BE2C (cell line): ENCODE measurements around the gene LRRC37B.
A peak's percentile ranks its signal among the peaks of the same experiment; 100 is the strongest.

Experiments
- DNase-seq: peaks from one replicate; pipeline ENCODE4 v3.0.0-alpha.2; 2020
- H3K27me3 ChIP-seq: fragments of 250-450 bp; sonication (Bioruptor Pico); 2 replicates; pipeline ENCODE4 v1.5.1; 2020; ENCODE audit warnings: mild to moderate bottlenecking
- H3K36me3 ChIP-seq: fragments of 250-450 bp; sonication (Bioruptor Pico); 2 replicates; pipeline ENCODE4 v1.5.1; 2020; ENCODE audit warnings: mild to moderate bottlenecking
- H3K4me1 ChIP-seq: fragments of 250-450 bp; sonication (Bioruptor Pico); 2 replicates; pipeline ENCODE4 v1.5.1; 2020
- H3K4me3 ChIP-seq: 2 replicates; pipeline ENCODE4 v1.5.1; 2011; ENCODE audit warnings: low read depth, low read length
- H3K9me3 ChIP-seq: fragments of 250-450 bp; sonication (Bioruptor Pico); 2 replicates; pipeline ENCODE4 v1.5.1; 2020
- TF ChIP-seq, protein P1 (sequence below): IDR thresholded peaks from 2 replicates; pipeline ENCODE4 v1.5.1; 2012; ENCODE audit warnings: mild to moderate bottlenecking, low read depth, low read length

Gene LRRC37B

DNA sequence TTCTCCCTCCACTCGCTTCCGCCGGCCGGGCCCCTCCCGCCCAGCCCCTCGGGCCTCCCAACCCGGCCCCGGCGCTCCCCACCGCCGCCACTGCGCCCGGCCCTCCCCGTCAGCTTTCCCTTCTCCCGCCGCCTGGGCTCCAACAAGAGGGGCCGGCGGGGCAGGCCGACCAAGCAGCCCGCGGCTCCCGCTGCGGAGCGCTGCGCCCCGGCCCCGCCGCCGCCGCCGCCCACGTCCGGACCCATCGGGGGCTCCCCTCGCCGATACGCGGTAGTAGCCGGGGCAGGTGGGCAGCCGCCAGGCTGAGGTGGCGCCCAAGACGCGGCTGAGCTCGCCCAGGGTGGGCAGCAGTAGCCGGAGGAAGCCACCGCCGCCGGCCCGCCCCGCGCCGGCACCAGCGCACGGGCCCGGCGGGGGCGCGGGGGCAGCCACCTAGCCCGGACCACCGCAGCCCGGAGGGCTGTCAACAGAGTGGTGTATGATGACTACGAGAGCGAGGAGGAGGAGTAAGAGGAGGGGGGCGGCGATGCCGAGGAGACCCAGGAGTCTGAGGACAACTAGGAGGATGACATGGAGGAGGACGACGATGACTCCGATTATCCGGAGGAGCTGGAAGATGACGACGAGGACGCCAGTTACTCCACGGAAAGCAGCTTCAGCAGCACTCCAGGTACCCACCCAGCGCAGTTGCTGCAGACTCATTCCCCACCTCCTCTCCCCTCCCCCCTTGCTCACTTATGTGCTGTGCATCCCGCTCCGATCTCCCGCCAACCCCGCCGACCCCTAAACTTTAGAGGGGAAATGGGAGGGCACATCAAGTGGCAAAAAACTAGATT is 498 bp downstream of the LRRC37B start:
- H3K4me3 ChIP-seq = peak overlapping the region; percentile 81
- peak; percentile 30 for DNase-seq
- H3K4me1 ChIP-seq = no peaks in the 10 kb centered on the region
- TF ChIP-seq, protein P1, sequence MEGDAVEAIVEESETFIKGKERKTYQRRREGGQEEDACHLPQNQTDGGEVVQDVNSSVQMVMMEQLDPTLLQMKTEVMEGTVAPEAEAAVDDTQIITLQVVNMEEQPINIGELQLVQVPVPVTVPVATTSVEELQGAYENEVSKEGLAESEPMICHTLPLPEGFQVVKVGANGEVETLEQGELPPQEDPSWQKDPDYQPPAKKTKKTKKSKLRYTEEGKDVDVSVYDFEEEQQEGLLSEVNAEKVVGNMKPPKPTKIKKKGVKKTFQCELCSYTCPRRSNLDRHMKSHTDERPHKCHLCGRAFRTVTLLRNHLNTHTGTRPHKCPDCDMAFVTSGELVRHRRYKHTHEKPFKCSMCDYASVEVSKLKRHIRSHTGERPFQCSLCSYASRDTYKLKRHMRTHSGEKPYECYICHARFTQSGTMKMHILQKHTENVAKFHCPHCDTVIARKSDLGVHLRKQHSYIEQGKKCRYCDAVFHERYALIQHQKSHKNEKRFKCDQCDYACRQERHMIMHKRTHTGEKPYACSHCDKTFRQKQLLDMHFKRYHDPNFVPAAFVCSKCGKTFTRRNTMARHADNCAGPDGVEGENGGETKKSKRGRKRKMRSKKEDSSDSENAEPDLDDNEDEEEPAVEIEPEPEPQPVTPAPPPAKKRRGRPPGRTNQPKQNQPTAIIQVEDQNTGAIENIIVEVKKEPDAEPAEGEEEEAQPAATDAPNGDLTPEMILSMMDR = no peak
- H3K9me3 ChIP-seq = no peaks in the 10 kb centered on the region
- H3K36me3 ChIP-seq = no peaks in the 10 kb centered on the region
- H3K27me3 ChIP-seq = no peaks in the 10 kb centered on the region

DNA sequence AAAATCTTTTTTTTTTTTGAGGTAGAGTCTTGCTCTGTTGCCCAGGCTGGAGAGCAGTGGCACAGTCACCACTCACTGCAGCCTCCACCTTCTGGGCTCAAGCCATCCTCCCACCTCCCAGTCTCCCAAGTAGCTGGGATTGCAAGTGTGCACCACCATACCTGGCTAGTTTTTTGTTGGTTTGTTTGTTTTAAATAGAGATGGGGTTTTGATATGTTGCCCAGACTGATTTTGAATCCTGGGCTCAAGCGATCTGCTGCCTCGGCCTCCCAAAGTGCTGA is 2.0 kb downstream of the LRRC37B start:
- Histone ChIP-seq H3K4me3 (peak overlapping the region; percentile 81; the same call in 1 of the 2 replicates), H3K9me3 (no peaks in the 10 kb centered on the region), H3K4me1 (no peaks in the 10 kb centered on the region), H3K36me3 (no peaks in the 10 kb centered on the region), H3K27me3 (no peaks in the 10 kb centered on the region)
- DNase-seq = no peak
- TF ChIP-seq, protein P1 = no peak

DNA sequence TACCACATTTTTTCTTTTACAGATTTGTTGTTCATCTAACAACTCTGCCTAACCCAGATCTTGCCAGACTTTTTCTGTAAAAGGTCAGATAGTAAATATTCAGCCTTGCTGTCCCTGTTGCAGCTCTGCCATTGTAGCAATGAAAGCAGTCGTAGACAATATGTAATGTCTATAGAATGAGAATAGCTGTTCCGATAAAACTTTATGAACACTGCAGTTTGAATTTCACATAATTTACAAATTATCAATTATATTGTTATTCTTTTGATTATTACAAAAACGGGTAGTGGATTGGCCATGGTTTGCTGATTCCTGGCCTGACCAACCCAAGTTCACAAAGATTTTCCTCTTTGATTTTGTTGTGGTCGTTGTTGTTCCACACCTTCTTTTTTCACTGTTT is 2.9 kb downstream of the LRRC37B start:
- H3K4me3 ChIP-seq = no peak overlapping the region
- no peaks in the 10 kb centered on the region for H3K27me3 ChIP-seq
- H3K4me1 ChIP-seq = no peaks in the 10 kb centered on the region
- TF ChIP-seq, protein P1 = no peak
- H3K9me3 ChIP-seq = no peaks in the 10 kb centered on the region
- DNase-seq = no peak
- no peaks in the 10 kb centered on the region for H3K36me3 ChIP-seq

DNA sequence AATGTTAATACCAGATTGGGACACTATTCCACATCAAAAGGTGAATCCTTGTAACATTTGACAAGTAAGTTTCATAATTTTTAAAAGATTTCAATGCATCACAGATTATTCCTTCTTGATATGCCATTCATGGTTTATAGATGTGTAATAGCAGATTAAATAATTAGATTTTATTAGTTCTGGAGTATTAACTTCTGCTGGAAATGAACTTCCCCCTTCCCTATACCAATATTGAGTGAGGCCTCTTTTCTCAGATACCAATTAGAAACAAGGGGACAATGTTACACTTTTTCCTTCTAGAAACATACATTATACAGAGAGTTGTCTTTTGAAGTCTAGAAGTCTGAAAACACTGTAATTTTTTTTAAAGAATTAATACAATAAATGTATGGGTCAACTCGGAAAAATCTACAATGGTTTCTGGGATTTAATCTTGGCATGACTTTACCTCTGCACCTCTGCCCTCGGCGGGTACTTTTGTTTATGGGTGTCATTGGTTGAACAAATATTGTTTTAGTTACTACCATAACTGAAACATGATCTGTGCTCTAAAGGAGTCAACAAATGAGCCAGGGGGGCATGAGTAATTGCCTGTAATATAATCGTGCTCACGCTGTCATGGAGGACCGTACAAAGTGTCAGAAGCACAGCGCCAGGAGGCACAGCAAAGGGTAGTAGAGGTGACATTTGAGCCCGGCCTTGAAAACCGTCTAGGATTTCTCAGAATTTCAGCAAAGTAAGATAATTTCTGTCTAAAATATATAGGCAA is 8.2 kb downstream of the LRRC37B start:
- H3K36me3 ChIP-seq = no peaks in the 10 kb centered on the region
- TF ChIP-seq, protein P1 = no peak
- H3K4me1 ChIP-seq = no peaks in the 10 kb centered on the region
- no peak for DNase-seq
- H3K4me3 ChIP-seq = no peak overlapping the region
- H3K9me3 ChIP-seq = no peaks in the 10 kb centered on the region
- no peaks in the 10 kb centered on the region for H3K27me3 ChIP-seq

DNA sequence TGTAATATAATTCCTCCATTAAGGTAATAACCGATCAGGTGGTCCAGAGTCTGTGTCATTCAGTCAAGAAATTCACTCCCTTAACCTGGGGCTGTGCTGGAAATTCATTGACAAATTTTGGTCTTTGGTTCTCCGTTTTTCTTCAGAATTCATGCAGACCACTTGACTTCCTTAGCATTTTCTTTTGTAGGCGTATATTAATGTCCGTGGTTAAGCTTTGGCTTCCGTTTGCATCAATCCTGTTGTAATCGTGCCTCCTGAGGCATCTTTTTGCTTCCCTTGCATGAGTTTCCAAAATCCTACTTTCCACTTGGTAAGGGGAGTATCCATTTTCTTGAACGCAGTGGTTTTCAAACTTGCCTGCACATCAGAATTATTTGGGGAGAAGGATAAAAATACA is 9.0 kb downstream of the LRRC37B start:
- no peak overlapping the region for H3K4me3 ChIP-seq
- H3K36me3 ChIP-seq = no peaks in the 10 kb centered on the region
- H3K9me3 ChIP-seq = no peaks in the 10 kb centered on the region
- no peaks in the 10 kb centered on the region for H3K4me1 ChIP-seq
- H3K27me3 ChIP-seq = no peaks in the 10 kb centered on the region
- TF ChIP-seq, protein P1 = no peak
- no peak for DNase-seq

DNA sequence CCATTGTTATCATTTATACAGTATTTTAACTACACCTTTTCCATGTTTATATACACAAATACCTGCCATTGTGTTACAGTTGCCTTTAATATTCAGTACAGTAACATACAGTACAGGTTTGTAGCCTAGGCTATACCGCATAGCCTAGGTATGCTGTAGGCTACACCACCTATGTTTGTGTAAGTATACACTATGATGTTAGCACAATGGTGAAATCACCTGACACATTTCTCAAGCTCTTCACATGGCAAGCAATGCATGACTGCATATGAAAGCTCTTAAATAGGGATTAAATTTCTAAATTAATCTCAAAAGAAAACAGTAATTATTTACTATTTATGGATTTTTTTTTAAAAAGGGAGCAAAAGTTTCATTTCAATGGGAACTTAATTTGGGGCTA is 12.0 kb downstream of the LRRC37B start:
- Histone ChIP-seq H3K4me3 (no peak overlapping the region), H3K4me1 (no peaks in the 10 kb centered on the region), H3K27me3 (no peaks in the 10 kb centered on the region), H3K9me3 (no peaks in the 10 kb centered on the region), H3K36me3 (no peaks in the 10 kb centered on the region)
- TF ChIP-seq, protein P1 = no peak
- no peak for DNase-seq
